A673 (cell line): ENCODE data around the gene ESAM. TPM values are rescaled to one million over a fixed set of nuclear protein-coding genes. Genes with fewer than 3 reads are reported as not detected.

ENCODE experiments used
- BruUV-seq: library from RNA; stranded (reverse); fragments of 400-500 nt; replicated peaks from 2 replicates; lab custom pipeline; 2021; lab: Mats Ljungman, UMichigan
- CTCF ChIA-PET: fragments of 300-600 bp; sonication (Branson Sonifier 250); formaldehyde crosslinking; loops from one replicate; lab custom pipeline; 2022; ENCODE audit warnings: antibody characterized with exemption; lab: Charles Lee
- POLR2A ChIA-PET: fragments of 300-600 bp; sonication (Branson Sonifier 250); formaldehyde crosslinking; loops from one replicate; lab custom pipeline; 2022; ENCODE audit warnings: antibody characterized with exemption; ENCODE audit not compliant: low non-redundant PET; lab: Charles Lee
- DNase-seq: peaks from one replicate; pipeline ENCODE4 v3.0.0-alpha.2; 2015; ENCODE audit warnings: low spot score
- H3K27ac ChIP-seq: fragments of 200-600 bp; sonication (generic); 2 replicates; pipeline ENCODE4 v1.5.1; 2016; ENCODE audit warnings: mixed run types, low read depth, mild to moderate bottlenecking, mixed read lengths, antibody characterized with exemption, low read length; ENCODE audit not compliant: poor library complexity, severe bottlenecking
- H3K27me3 ChIP-seq: fragments of 200-600 bp; sonication (generic); replicated peaks from 2 replicates; pipeline ENCODE4 v1.6.1; 2017; ENCODE audit warnings: mixed run types, low read depth, mild to moderate bottlenecking, mixed read lengths, antibody characterized with exemption, low read length; ENCODE audit not compliant: insufficient read depth, poor library complexity
- H3K36me3 ChIP-seq: fragments of 200-600 bp; sonication (generic); 2 replicates; pipeline ENCODE4 v1.6.1; 2016; ENCODE audit warnings: mixed run types, mild to moderate bottlenecking, mixed read lengths, antibody characterized with exemption, low read length; ENCODE audit not compliant: insufficient read depth, poor library complexity, severe bottlenecking
- H3K4me1 ChIP-seq: fragments of 200-600 bp; sonication (generic); 2 replicates; pipeline ENCODE4 v1.6.1; 2017; ENCODE audit warnings: mixed run types, mild to moderate bottlenecking, mixed read lengths, antibody characterized with exemption, low read length; ENCODE audit not compliant: insufficient read depth, poor library complexity, severe bottlenecking
- H3K4me3 ChIP-seq: fragments of 200-600 bp; sonication (generic); 2 replicates; pipeline ENCODE4 v1.5.1; 2016; ENCODE audit warnings: low read depth, mixed run types, mild to moderate bottlenecking, mixed read lengths, low read length; ENCODE audit not compliant: poor library complexity, severe bottlenecking
- H3K9me3 ChIP-seq: fragments of 200-600 bp; sonication (generic); 2 replicates; pipeline ENCODE4 v1.6.1; 2016; ENCODE audit warnings: mixed run types, low read depth, mild to moderate bottlenecking, mixed read lengths, antibody characterized with exemption, low read length; ENCODE audit not compliant: poor library complexity, severe bottlenecking
- CTCF ChIP-seq: fragments of 300-800, 200-600 bp; sonication (generic); conservative IDR thresholded peaks from 2 replicates; pipeline ENCODE4 v1.5.1; 2017; ENCODE audit warnings: low read depth, mild to moderate bottlenecking, antibody characterized with exemption, low read length, moderate library complexity, mixed read lengths
- EZH2 ChIP-seq: fragments of 200-600 bp; sonication (generic); IDR thresholded peaks from 2 replicates; pipeline ENCODE4 v1.6.1; 2017; ENCODE audit warnings: borderline replicate concordance, low read depth, mild to moderate bottlenecking, mixed read lengths, antibody characterized with exemption, low read length; ENCODE audit not compliant: poor library complexity, severe bottlenecking
- intact Hi-C: fragments of 100-400 bp; cut with micrococcal nuclease; formaldehyde crosslinking; loops from one replicate; pipeline ENCODE4 v1.10.0; 2022; ENCODE audit not compliant: unreplicated experiment
- total RNA-seq: library from RNA; stranded (reverse); gene quantifications from 2 replicates; pipeline ENCODE4 v1.2.3, GENCODE V29; 2021

Gene ESAM
- total RNA-seq, 1 experiment from 2014 or later, result 1.5 TPM

DNA sequence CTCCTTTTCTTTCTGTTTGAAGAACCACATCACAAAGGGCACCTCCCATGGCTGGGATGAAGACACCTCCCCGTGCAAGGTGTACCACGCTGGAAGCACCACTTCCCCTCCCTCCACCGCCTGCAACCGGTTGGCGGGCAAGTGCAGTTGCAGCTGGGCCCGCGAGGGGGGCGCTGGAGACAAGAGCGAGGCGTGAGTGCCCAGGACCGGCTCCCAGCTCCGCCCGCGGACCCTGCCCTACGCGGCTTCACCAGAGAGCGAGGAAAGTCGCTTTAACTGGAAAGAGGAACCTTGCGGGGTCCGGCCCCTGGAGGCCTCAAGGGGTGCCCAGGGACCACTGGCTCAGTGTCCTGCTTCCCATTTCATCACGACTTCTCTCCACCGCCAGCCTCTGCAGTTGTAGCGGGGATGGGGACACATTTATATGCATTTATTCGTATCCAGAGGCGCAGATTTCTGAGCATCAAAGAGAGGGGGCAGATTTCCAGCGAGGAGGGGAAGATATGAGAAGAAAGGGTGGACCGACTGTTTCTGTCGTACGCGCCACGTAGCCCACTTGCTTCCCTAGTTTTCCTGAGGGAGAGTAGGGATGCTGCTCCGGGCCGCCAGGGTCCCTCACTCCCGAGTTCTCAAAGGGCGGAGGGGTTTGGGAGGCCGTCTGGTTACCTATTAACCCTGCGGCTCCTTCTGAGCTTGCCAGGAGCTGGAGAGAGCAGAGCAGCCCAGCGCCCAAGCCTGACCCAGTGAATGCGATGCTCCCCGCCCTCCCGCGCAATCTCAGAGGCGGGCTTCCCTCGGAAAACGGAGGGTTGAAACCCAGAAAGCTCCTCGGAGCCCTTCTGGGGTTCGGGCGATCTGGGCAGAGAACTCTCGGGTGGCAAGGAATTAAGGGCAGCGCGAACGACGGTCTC is 3.5 kb downstream of the ESAM start:
- peak; percentile 88 for DNase-seq
- Histone ChIP-seq H3K4me3 (peak overlapping the region; percentile 37), H3K36me3 (no peaks in the 10 kb centered on the region), H3K27ac (no peak overlapping the region), H3K4me1 (peaks cover 10% of the 10 kb centered on the region), H3K9me3 (no peaks in the 10 kb centered on the region), H3K27me3 (no peaks in the 10 kb centered on the region)
- CTCF ChIA-PET, result interaction anchor here (0.7 to 1.6 kb wide), 6 partner anchors 12 to 114 kb away, joined by 3 to 19 read pairs (median 4); partner anchors contain the start of genes SIAE and SPA17
- no TSS peak for BruUV-seq
- intact Hi-C loops, result no loop called here
- POLR2A ChIA-PET, result no interaction called here
- TF ChIP-seq CTCF (peak; percentile 94), EZH2 (no peak)

GRCh38 chr11:124757320-124757719 is 4.8 kb downstream of the ESAM start:
- TF ChIP-seq CTCF (no peak), EZH2 (no peak)
- no TSS peak for BruUV-seq
- H3K9me3 ChIP-seq, result no peaks in the 10 kb centered on the region
- H3K4me3 ChIP-seq, result no peak overlapping the region
- no peak overlapping the region for H3K27ac ChIP-seq
- DNase-seq, result no peak
- CTCF ChIA-PET, result no interaction called here
- intact Hi-C loops, result no loop called here
- no peaks in the 10 kb centered on the region for H3K27me3 ChIP-seq
- peaks cover 8% of the 10 kb centered on the region for H3K4me1 ChIP-seq
- H3K36me3 ChIP-seq, result no peaks in the 10 kb centered on the region
- POLR2A ChIA-PET, result no interaction called here

DNA sequence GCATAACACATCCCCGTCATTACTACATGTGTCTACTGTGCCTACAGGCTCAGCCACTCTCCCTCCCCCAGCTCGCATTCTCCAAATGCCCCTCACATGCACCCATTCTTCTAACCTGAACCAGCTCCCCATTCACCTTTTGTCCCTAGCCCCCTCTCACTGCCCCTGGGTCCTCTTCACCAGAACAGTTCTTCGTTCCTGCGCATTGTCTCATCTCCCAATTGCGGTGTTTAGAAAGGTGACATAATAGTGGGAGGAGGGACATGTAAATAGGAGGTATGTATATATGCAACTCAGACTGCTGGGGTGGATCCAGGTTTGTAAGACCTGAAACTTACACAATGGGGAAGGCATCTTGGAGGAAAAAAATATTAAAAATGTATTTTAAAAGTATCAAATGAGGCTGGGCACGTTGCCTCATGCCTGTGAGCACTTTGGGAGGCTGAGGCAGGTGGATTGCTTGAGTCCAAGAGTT is 5.3 kb downstream of the ESAM start:
- POLR2A ChIA-PET, result no interaction called here
- Histone ChIP-seq H3K36me3 (no peaks in the 10 kb centered on the region), H3K27me3 (no peaks in the 10 kb centered on the region)

More for the DNA sequence above, 5.3 kb downstream of the ESAM start:
- CTCF ChIA-PET, result no interaction called here
- no peak for DNase-seq
- Histone ChIP-seq H3K4me3 (no peak overlapping the region), H3K4me1 (peaks cover 2% of the 10 kb centered on the region), H3K27ac (no peak overlapping the region), H3K9me3 (no peaks in the 10 kb centered on the region)
- BruUV-seq, result no TSS peak
- intact Hi-C loops, result no loop called here
- TF ChIP-seq EZH2 (no peak), CTCF (no peak)
